PFSK-1 (cell line): ENCODE measurements around the gene NLK.

ENCODE experiments used
- FOXP2 ChIP-seq: optimal IDR thresholded peaks from 2 replicates; pipeline ENCODE3; 2011; ENCODE audit warnings: borderline replicate concordance, control low read depth, inconsistent platforms; ENCODE audit not compliant: insufficient read depth; ENCODE audit errors: extremely low read length, extremely low read depth
- POLR2AphosphoS5 ChIP-seq: IDR thresholded peaks from 2 replicates; pipeline ENCODE4 v1.6.1; 2012; ENCODE audit warnings: low read depth, mild to moderate bottlenecking, control low read depth, low read length, moderate library complexity
- REST ChIP-seq, 2 experiments: IDR thresholded peaks; 2 replicates each; pipeline versions ENCODE4 v1.6.1 to v1.8.0; 2011 to 2012; ENCODE audit warnings: low read depth in 2 of 2, low read length in 2 of 2, control low read depth in 1 of 2, inconsistent platforms in 1 of 2, mild to moderate bottlenecking in 1 of 2, moderate library complexity in 1 of 2; ENCODE audit not compliant: insufficient read depth in 1 of 2
- SIN3A ChIP-seq: IDR thresholded peaks from 2 replicates; pipeline ENCODE4 v1.6.1; 2012; ENCODE audit warnings: mild to moderate bottlenecking, low read length, moderate library complexity, borderline replicate concordance; ENCODE audit not compliant: insufficient read depth
- TAF1 ChIP-seq: IDR thresholded peaks from 2 replicates; pipeline ENCODE4 v1.6.1; 2012; ENCODE audit warnings: low read length, control low read depth, borderline replicate concordance; ENCODE audit not compliant: insufficient read depth

NLK gene

GRCh38 chr17:28043741-28044140 is 1.3 kb downstream of the NLK start:
- TF ChIP-seq FOXP2 (no peak), SIN3A (no peak), REST (IDR thresholded peaks at IDR 0.05; ENCODE audit: insufficient read depth in 1 of 2, low read depth in 2 of 2, low read length in 2 of 2) (no peak), POLR2AphosphoS5 (no peak), TAF1 (no peak)

- TF ChIP-seq SIN3A (no peak), REST (IDR thresholded peaks at IDR 0.05; ENCODE audit: insufficient read depth in 1 of 2, low read depth in 2 of 2, low read length in 2 of 2) (no peak), TAF1 (no peak), FOXP2 (no peak), POLR2AphosphoS5 (no peak)
Measured at GRCh38 chr17:28045304-28045703, 2.8 kb downstream of the NLK start.

GRCh38 chr17:28046034-28046825 is 3.8 kb downstream of the NLK start:
- no peak for TF ChIP-seq SIN3A
- no peak for TF ChIP-seq REST (IDR thresholded peaks at IDR 0.05; ENCODE audit: insufficient read depth in 1 of 2, low read depth in 2 of 2, low read length in 2 of 2)
- TF ChIP-seq POLR2AphosphoS5 = no peak
- no peak for TF ChIP-seq TAF1
- TF ChIP-seq FOXP2 = no peak

- TF ChIP-seq REST (IDR thresholded peaks at IDR 0.05; ENCODE audit: insufficient read depth in 1 of 2, low read depth in 2 of 2, low read length in 2 of 2) (no peak), TAF1 (no peak), SIN3A (no peak), POLR2AphosphoS5 (no peak), FOXP2 (no peak)
Measured at GRCh38 chr17:28047806-28048205, 5.3 kb downstream of the NLK start.

GRCh38 chr17:28049071-28049470 is 6.6 kb downstream of the NLK start:
- no peak for TF ChIP-seq SIN3A
- no peak for TF ChIP-seq FOXP2
- no peak for TF ChIP-seq REST (IDR thresholded peaks at IDR 0.05; ENCODE audit: insufficient read depth in 1 of 2, low read depth in 2 of 2, low read length in 2 of 2)
- TF ChIP-seq TAF1 = no peak
